Measurements from ENCODE around the gene DYNC1I1. TPM values are rescaled to one million over a fixed set of nuclear protein-coding genes. Genes with fewer than 3 reads are reported as not detected.
A peak's percentile ranks its signal among the peaks of the same experiment; 100 is the strongest.

Gene DYNC1I1
- total and polyA plus RNA-seq, 2 donors (not counting 3 experiments of a cell fraction or from before 2014, with no cell fraction given) = 1.8 to 3.6 TPM

DNA sequence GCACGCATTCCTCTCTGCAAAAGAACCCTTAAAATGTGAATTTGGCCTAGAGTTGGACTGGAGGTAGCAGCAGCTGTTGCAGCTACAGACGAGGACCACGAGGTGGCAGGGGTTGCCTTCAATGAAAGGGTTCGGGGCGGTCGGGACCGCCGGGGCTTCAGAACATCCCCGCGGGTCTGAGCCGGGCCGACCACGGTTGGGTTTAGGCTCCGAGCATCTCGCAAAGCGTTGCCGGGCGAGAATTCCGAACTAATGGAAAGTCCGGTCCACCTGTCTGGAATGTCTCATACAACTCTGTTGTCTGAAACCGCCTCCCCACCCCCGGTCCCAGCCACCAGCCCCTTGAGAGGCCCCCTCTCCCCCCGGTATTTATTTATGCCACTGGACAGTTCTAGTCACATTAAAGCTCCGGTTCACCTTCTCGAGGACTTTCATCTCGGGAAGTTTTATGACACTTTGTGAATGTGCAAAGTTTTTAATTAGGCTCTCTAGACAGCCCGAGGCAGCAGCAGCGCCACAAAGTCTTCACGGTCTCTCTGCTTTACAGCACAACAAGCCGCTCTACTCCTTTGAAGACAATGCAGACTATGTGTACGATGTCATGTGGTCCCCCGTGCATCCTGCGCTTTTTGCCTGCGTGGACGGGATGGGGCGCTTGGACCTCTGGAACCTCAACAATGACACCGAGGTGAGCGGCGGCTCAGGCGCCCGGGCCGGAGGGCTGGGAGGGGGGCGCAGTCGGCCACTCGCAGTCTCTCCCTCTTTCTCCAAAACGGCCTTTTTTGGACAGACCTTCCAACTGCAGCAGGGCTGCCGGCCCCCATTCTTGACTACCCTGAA, 303.4 kb downstream of the DYNC1I1 start:
- DNase-seq (ENCODE audit: low read depth, low spot score) = peak; percentile 56
- CTCF ChIA-PET = interaction anchor here (0.6 to 5.2 kb wide), 15 partner anchors 8 to 951 kb away, joined by 3 to 125 read pairs (median 4); no protein-coding TSS in a partner anchor
- POLR2A ChIA-PET = no interaction called here

More for the DNA sequence above, 303.4 kb downstream of the DYNC1I1 start:
- no peaks in the 10 kb centered on the region for H3K9me1 ChIP-seq (replicated peaks; ENCODE audit: control insufficient read depth, extremely low read depth, insufficient read depth, low read length)
- peak overlapping the region; percentile 99 for H2AFZ ChIP-seq (ENCODE audit: low read depth, low read length)
- peaks cover 8% of the 10 kb centered on the region for H3K4me1 ChIP-seq (ENCODE audit: control insufficient read depth, extremely low read depth, insufficient read depth, low read length)
- H3K36me3 ChIP-seq (ENCODE audit: control insufficient read depth in 2 of 2, extremely low read depth in 1 of 2, insufficient read depth in 2 of 2, low read length in 2 of 2) = no peaks in the 10 kb centered on the region
- TF ChIP-seq, protein P1, sequence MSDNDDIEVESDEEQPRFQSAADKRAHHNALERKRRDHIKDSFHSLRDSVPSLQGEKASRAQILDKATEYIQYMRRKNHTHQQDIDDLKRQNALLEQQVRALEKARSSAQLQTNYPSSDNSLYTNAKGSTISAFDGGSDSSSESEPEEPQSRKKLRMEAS (IDR thresholded peaks at IDR 0.05; ENCODE audit: insufficient read depth, insufficient read length) = no peak
- TF ChIP-seq, protein P2, sequence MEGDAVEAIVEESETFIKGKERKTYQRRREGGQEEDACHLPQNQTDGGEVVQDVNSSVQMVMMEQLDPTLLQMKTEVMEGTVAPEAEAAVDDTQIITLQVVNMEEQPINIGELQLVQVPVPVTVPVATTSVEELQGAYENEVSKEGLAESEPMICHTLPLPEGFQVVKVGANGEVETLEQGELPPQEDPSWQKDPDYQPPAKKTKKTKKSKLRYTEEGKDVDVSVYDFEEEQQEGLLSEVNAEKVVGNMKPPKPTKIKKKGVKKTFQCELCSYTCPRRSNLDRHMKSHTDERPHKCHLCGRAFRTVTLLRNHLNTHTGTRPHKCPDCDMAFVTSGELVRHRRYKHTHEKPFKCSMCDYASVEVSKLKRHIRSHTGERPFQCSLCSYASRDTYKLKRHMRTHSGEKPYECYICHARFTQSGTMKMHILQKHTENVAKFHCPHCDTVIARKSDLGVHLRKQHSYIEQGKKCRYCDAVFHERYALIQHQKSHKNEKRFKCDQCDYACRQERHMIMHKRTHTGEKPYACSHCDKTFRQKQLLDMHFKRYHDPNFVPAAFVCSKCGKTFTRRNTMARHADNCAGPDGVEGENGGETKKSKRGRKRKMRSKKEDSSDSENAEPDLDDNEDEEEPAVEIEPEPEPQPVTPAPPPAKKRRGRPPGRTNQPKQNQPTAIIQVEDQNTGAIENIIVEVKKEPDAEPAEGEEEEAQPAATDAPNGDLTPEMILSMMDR (IDR thresholded peaks at IDR 0.05; ENCODE audit: extremely low read depth in 1 of 2, insufficient read depth in 1 of 2, low read depth in 1 of 2, low read length in 2 of 2) = peak; percentile 88 to 90
- no peak for TF ChIP-seq FOS (IDR thresholded peaks at IDR 0.05; ENCODE audit: borderline replicate concordance, insufficient read depth, low read length)
- intact Hi-C loops (cut with micrococcal nuclease) (loop anchor here (1.0 to 10.0 kb wide), 13 partner anchors 107 to 989 kb away; partner anchors contain the start of genes SEM1 and SLC25A13), dilution Hi-C loops (cut with MboI; ENCODE audit: extremely low pct_ligation_motif_present, low sequenced_read_pairs) (no loop called here)
- no peaks in the 10 kb centered on the region for H3K79me2 ChIP-seq (ENCODE audit: control insufficient read depth, insufficient read depth, low read length)
- BruUV-seq (replicated peaks) = no TSS peak
- peak; percentile 88 for FAIRE-seq
- H3K4me2 ChIP-seq (ENCODE audit: insufficient read depth, low read length) = peak overlapping the region; percentile 98
- H3K9me3 ChIP-seq (replicated peaks; ENCODE audit: control insufficient read depth, insufficient read depth, low read length) = no peaks in the 10 kb centered on the region
- no peaks in the 10 kb centered on the region for H4K20me1 ChIP-seq (replicated peaks; ENCODE audit: control insufficient read depth, extremely low read depth, insufficient read depth, low read length)
- peak overlapping the region; percentile 46 to 80 (median 80) for H3K4me3 ChIP-seq (replicated peaks in 1 of 3; ENCODE audit: insufficient read depth in 1 of 3, low read depth in 1 of 3, low read length in 3 of 3)
- no peak overlapping the region for H3K27ac ChIP-seq (ENCODE audit: insufficient read depth, low read depth, low read length)
- peaks cover 0 to 3% of the 10 kb centered on the region in 2 experiments for H3K27me3 ChIP-seq (ENCODE audit: control insufficient read depth in 2 of 2, insufficient read depth in 2 of 2, low read length in 2 of 2)
- peak overlapping the region; percentile 21 for H3K9ac ChIP-seq (replicated peaks; ENCODE audit: extremely low read depth, insufficient read depth, low read length)
